Measurements from ENCODE around the gene C4orf50.

The C4orf50 gene

DNA sequence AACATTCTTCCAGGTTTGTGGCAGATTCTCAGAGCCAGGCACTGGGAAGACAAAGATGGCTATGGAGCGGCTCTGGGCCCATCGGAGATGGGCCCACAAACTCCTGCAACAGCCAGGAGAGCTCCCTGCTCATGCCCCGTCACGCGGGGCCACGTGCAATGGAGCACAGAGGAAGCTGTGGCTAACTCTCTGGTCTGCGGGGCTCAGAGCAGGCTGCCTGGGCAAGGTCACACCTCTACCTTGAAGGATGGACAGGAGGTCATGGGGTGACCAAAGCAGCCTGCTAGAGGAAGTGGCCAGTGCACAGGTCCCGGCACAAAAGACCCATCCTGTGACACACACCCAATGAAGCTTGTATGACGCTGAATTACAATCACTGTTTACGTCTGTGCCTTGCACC lies 45.2 kb downstream of the C4orf50 start:
- no peak for DNase-seq (ENCODE audit: extremely low spot score)
- POLR2A ChIA-PET, result no interaction called here
- CTCF ChIA-PET, result interaction anchor here (1.0 kb wide), 1 partner anchor 9 kb away, joined by 6 read pairs; no protein-coding TSS in a partner anchor
- TF ChIP-seq L3MBTL2 (conservative IDR thresholded peaks at IDR 0.05) (no peak), LEF1 (IDR thresholded peaks at IDR 0.05; ENCODE audit: borderline replicate concordance) (no peak), FOXK2 (IDR thresholded peaks at IDR 0.05) (no peak), SP1 (IDR thresholded peaks at IDR 0.05) (no peak), TARDBP (IDR thresholded peaks at IDR 0.05) (no peak), SUZ12 (IDR thresholded peaks at IDR 0.05) (no peak), BHLHE40 (IDR thresholded peaks at IDR 0.05; ENCODE audit: borderline replicate concordance) (no peak), CTBP1 (IDR thresholded peaks at IDR 0.05; ENCODE audit: borderline replicate concordance) (no peak), FOXM1 (IDR thresholded peaks at IDR 0.05; ENCODE audit: borderline replicate concordance) (no peak), ZNF384 (IDR thresholded peaks at IDR 0.05) (no peak), FOXA1 (IDR thresholded peaks at IDR 0.05) (no peak)

- no peak for DNase-seq (ENCODE audit: extremely low spot score)
- ChIA-PET CTCF (no interaction called here), POLR2A (no interaction called here)
- TF ChIP-seq SP1 (IDR thresholded peaks at IDR 0.05) (no peak), HDGF (IDR thresholded peaks at IDR 0.05; ENCODE audit: borderline replicate concordance) (no peak), FOXM1 (IDR thresholded peaks at IDR 0.05; ENCODE audit: borderline replicate concordance) (no peak), LEF1 (IDR thresholded peaks at IDR 0.05; ENCODE audit: borderline replicate concordance) (no peak), CTBP1 (IDR thresholded peaks at IDR 0.05; ENCODE audit: borderline replicate concordance) (no peak), PKNOX1 (IDR thresholded peaks at IDR 0.05) (no peak), L3MBTL2 (conservative IDR thresholded peaks at IDR 0.05) (no peak), SUZ12 (IDR thresholded peaks at IDR 0.05) (no peak), TARDBP (IDR thresholded peaks at IDR 0.05) (no peak)
Observed at GRCh38 chr4:5972571-5972970, 45.7 kb downstream of the C4orf50 start.

GRCh38 chr4:5971078-5971450 lies 47.2 kb downstream of the C4orf50 start:
- CTCF ChIA-PET, result no interaction called here
- TF ChIP-seq BHLHE40 (IDR thresholded peaks at IDR 0.05; ENCODE audit: borderline replicate concordance), result no peak
- TF ChIP-seq PKNOX1 (IDR thresholded peaks at IDR 0.05), result no peak
- TF ChIP-seq TARDBP (IDR thresholded peaks at IDR 0.05), result no peak
- TF ChIP-seq FOXM1 (IDR thresholded peaks at IDR 0.05; ENCODE audit: borderline replicate concordance), result no peak
- no peak for TF ChIP-seq FOXK2 (IDR thresholded peaks at IDR 0.05)
- TF ChIP-seq NFRKB (IDR thresholded peaks at IDR 0.05), result no peak
- TF ChIP-seq ELF4 (IDR thresholded peaks at IDR 0.05), result no peak
- DNase-seq (ENCODE audit: extremely low spot score), result no peak
- POLR2A ChIA-PET, result no interaction called here

- CTCF ChIA-PET, result no interaction called here
Observed at GRCh38 chr4:5970381-5971077, 47.7 kb downstream of the C4orf50 start.

DNA sequence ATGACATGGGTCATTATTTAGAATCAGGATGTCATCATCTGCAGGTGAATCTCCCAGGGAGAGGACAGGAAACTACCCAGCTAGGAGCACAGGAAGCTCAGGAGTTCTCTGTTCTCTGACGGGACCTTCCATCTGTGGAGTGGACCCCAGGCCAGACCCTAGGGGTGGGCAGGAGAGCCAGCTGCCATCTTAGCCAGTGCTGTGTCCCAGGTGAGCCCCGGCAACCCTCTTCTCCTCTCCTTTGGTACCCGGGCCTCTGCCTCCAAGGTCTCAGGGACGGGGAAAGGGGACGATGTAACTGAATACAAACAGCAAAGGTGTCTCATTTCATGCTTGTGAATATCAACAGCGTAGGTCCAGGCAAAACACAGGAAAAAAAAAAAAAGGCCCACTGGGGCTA lies 48.5 kb downstream of the C4orf50 start:
- TF ChIP-seq SUZ12 (IDR thresholded peaks at IDR 0.05) (no peak), FOXK2 (IDR thresholded peaks at IDR 0.05) (no peak), BHLHE40 (IDR thresholded peaks at IDR 0.05; ENCODE audit: borderline replicate concordance) (no peak), ARNT (IDR thresholded peaks at IDR 0.05) (no peak), LEF1 (IDR thresholded peaks at IDR 0.05; ENCODE audit: borderline replicate concordance) (no peak)
- ChIA-PET CTCF (no interaction called here), POLR2A (no interaction called here)
- no peak for DNase-seq (ENCODE audit: extremely low spot score)

More at GRCh38 chr4:5970381-5971077, 47.7 kb downstream of the C4orf50 start:
- POLR2A ChIA-PET, result no interaction called here
- no peak for DNase-seq (ENCODE audit: extremely low spot score)
- TF ChIP-seq NFRKB (IDR thresholded peaks at IDR 0.05), result no peak
- TF ChIP-seq TARDBP (IDR thresholded peaks at IDR 0.05), result no peak
- no peak for TF ChIP-seq FOXA1 (IDR thresholded peaks at IDR 0.05)
- no peak for TF ChIP-seq HDGF (IDR thresholded peaks at IDR 0.05; ENCODE audit: borderline replicate concordance)
- no peak for TF ChIP-seq FOXK2 (IDR thresholded peaks at IDR 0.05)
- TF ChIP-seq L3MBTL2 (conservative IDR thresholded peaks at IDR 0.05), result no peak
- TF ChIP-seq ELF4 (IDR thresholded peaks at IDR 0.05), result no peak
- TF ChIP-seq PKNOX1 (IDR thresholded peaks at IDR 0.05), result no peak
- TF ChIP-seq ZNF384 (IDR thresholded peaks at IDR 0.05), result no peak
- TF ChIP-seq LEF1 (IDR thresholded peaks at IDR 0.05; ENCODE audit: borderline replicate concordance), result no peak
- TF ChIP-seq BHLHE40 (IDR thresholded peaks at IDR 0.05; ENCODE audit: borderline replicate concordance), result no peak
- no peak for TF ChIP-seq CTBP1 (IDR thresholded peaks at IDR 0.05; ENCODE audit: borderline replicate concordance)
- TF ChIP-seq SUZ12 (IDR thresholded peaks at IDR 0.05), result no peak
- TF ChIP-seq SP1 (IDR thresholded peaks at IDR 0.05), result no peak
- TF ChIP-seq FOXM1 (IDR thresholded peaks at IDR 0.05; ENCODE audit: borderline replicate concordance), result no peak
- no peak for TF ChIP-seq ARNT (IDR thresholded peaks at IDR 0.05)

GRCh38 chr4:5969336-5969735 lies 48.9 kb downstream of the C4orf50 start:
- TF ChIP-seq FOXA1 (IDR thresholded peaks at IDR 0.05) (no peak), ZNF384 (IDR thresholded peaks at IDR 0.05) (no peak), BHLHE40 (IDR thresholded peaks at IDR 0.05; ENCODE audit: borderline replicate concordance) (no peak), FOXM1 (IDR thresholded peaks at IDR 0.05; ENCODE audit: borderline replicate concordance) (no peak), NFRKB (IDR thresholded peaks at IDR 0.05) (no peak), TARDBP (IDR thresholded peaks at IDR 0.05) (no peak), LEF1 (IDR thresholded peaks at IDR 0.05; ENCODE audit: borderline replicate concordance) (no peak)
- POLR2A ChIA-PET, result no interaction called here
- CTCF ChIA-PET, result no interaction called here
- DNase-seq (ENCODE audit: extremely low spot score), result no peak
